ENCODE data around the gene AQP12A. TPM values are rescaled to one million over a fixed set of nuclear protein-coding genes. Genes with fewer than 3 reads are reported as not detected.

Gene AQP12A
- total RNA-seq, 1 experiment from 2014 or later, result not detected

Other genes with a start within 250 kb of the AQP12A start
- 8.1 and 18.8 TPM in 2 replicates for gene ANKMY1, start 133.9 kb upstream of the AQP12A start, total RNA-seq (2014; rRNA removed; shearing (Covaris generic))
- 3.9 and 8.6 TPM in 2 replicates for gene DUSP28, start 131.5 kb upstream of the AQP12A start, total RNA-seq (2014; rRNA removed; shearing (Covaris generic))
- 14.3 and 14.9 TPM in 2 replicates for gene RNPEPL1, start 123.4 kb upstream of the AQP12A start, total RNA-seq (2014; rRNA removed; shearing (Covaris generic))
- 17.7 and 34.0 TPM in 2 replicates for gene CAPN10, start 105.1 kb upstream of the AQP12A start, total RNA-seq (2014; rRNA removed; shearing (Covaris generic))
- gene GPR35, start 66.4 kb upstream of the AQP12A start, total RNA-seq (2014; rRNA removed; shearing (Covaris generic)), result 0.13 TPM in 1 of 2 replicates, not detected in the other
- not detected in 2 replicates for gene AQP12B, start 9.0 kb upstream of the AQP12A start, total RNA-seq (2014; rRNA removed; shearing (Covaris generic))
- not detected in 2 replicates for gene KIF1A, start 128.4 kb downstream of the AQP12A start, total RNA-seq (2014; rRNA removed; shearing (Covaris generic))
- 0.26 TPM in 1 of 2 replicates, not detected in the other for gene AGXT, start 177.0 kb downstream of the AQP12A start, total RNA-seq (2014; rRNA removed; shearing (Covaris generic))
- gene MAB21L4, start 204.3 kb downstream of the AQP12A start, total RNA-seq (2014; rRNA removed; shearing (Covaris generic)), result 0.42 and 0.91 TPM in 2 replicates
- gene CROCC2, start 214.5 kb downstream of the AQP12A start, total RNA-seq (2014; rRNA removed; shearing (Covaris generic)), result not detected in 2 replicates